GM13976 (cell line): ENCODE results near the gene SLC45A2.

Experiments
- DNase-seq: peaks from one replicate; pipeline ENCODE4 v3.0.0; 2012; ENCODE audit warnings: low spot score
- CTCF ChIP-seq: IDR thresholded peaks from 2 replicates; pipeline ENCODE4 v1.5.1; 2012; ENCODE audit warnings: borderline replicate concordance, mild to moderate bottlenecking; ENCODE audit not compliant: insufficient read depth; ENCODE audit errors: extremely low read depth, missing control alignments, control extremely low read depth
- in situ Hi-C: fragments of 300-500 bp; cut with MboI; formaldehyde crosslinking; loops from one replicate; pipeline ENCODE4 v1.12.0; 2022; ENCODE audit warnings: low sequenced_read_pairs, mixed read lengths, inconsistent platforms; ENCODE audit not compliant: unreplicated experiment

SLC45A2 gene

GRCh38 chr5:34002629-34003328 is 18.3 kb upstream of the SLC45A2 start:
- DNase-seq = no peak
- TF ChIP-seq CTCF = no peak
- in situ Hi-C loops = loop anchor here (10.0 to 25.0 kb wide), 2 partner anchors 185 to 462 kb away; no protein-coding TSS in a partner anchor

GRCh38 chr5:34001241-34001841 is 16.8 kb upstream of the SLC45A2 start:
- no peak for TF ChIP-seq CTCF
- in situ Hi-C loops = loop anchor here (10.0 to 25.0 kb wide), 2 partner anchors 186 to 463 kb away; no protein-coding TSS in a partner anchor
- DNase-seq = no peak

GRCh38 chr5:33999978-34000377 is 15.5 kb upstream of the SLC45A2 start:
- no peak for DNase-seq
- in situ Hi-C loops = loop anchor here (10.0 to 25.0 kb wide), 2 partner anchors 187 to 465 kb away; no protein-coding TSS in a partner anchor
- no peak for TF ChIP-seq CTCF

GRCh38 chr5:33997331-33997983 is 13.0 kb upstream of the SLC45A2 start:
- peak; percentile 49 for DNase-seq
- in situ Hi-C loops = no loop called here
- peak; percentile 32 for TF ChIP-seq CTCF

GRCh38 chr5:33995865-33996264 is 11.4 kb upstream of the SLC45A2 start:
- in situ Hi-C loops = no loop called here
- no peak for TF ChIP-seq CTCF

GRCh38 chr5:33994845-33995244 is 10.4 kb upstream of the SLC45A2 start:
- peak; percentile 13 for TF ChIP-seq CTCF
- DNase-seq = no peak
- in situ Hi-C loops = no loop called here

More at GRCh38 chr5:33995865-33996264, 11.4 kb upstream of the SLC45A2 start:
- no peak for DNase-seq
